T-helper 1 cell (primary cell): ENCODE measurements around the gene ACTR10.

Experiments
- DNase-seq, 5 donors: peaks; one replicate each; pipeline ENCODE4 v3.0.0-alpha.2; 2012 to 2020

Gene ACTR10

DNA sequence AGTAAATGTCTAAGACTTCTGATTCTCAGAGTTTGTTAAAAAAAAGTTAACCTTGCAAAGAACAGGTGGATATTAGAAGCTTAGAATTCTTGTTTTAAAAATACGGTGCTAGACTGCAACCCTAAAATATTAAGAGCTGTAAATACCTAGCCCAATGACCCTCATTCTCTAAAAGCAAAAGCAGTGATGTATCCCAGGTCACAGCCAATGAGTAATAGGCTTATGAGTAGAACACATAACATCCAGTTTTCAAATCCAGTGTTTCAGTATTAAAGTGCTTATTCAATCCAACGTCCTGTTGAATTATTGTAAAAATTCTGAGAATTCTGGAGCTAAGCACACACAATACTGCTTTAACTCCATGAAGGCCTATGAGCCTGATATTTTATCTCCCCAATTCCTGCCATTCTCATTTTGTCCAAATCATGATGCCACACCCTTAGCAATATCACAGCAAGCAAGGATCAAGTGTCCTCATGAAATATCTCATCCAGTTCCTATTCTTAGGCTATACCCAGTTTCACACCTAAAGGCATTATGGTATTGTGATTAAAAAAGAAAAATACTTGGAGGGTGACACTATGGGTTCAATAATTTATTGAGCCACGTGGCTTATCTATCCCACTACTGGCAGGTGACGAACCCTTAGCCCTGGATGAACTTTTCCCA is 83.1 kb downstream of the ACTR10 start:
- no peak for DNase-seq

DNA sequence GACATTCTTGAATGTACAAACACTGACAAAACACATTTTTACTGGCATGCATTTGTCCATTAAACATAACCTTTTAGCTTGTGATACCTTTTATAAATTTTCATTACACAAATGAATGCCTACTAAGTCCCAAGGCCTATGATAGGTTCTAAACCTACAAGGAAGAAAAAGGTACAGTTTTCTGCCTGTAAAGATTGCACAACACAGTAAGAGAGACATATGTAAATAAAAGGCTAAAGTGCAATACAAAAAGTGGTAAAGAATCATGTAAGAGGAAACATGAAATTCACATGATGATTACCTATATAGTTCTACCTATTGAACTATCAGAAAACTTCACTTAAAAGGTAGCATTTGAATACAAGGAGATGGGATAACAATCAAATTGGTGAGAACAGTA is 83.8 kb downstream of the ACTR10 start:
- no peak for DNase-seq

DNA sequence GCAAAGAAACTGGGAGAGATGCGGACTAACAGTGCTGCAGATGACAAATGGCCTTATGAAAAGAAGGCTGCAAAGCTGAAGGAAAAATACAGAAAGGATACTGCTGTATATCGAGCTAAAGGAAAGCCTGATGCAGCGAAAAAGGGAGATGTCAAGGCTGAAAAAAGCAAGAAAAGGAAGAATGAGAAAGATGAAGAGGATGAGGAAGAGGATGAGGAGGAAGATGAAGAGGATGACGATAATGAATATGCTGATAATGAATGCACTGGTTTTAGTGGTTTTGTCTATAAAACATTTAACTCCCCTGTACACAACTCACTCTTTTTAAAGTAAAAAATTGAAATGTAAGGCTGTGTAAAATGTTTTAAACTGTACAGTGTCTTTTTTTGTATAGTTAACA is 85.2 kb downstream of the ACTR10 start:
- no peak for DNase-seq
